ENCODE data around the gene IFITM10. TPM values are rescaled to one million over a fixed set of nuclear protein-coding genes. Genes with fewer than 3 reads are reported as not detected.
"Not testable (repeated sequence)": the region's sequence is repeated elsewhere in the genome, so short reads cannot be mapped to it uniquely, and the experiment has no call there.

Gene IFITM10
- total and polyA plus RNA-seq, 9 donors, result 0.08 to 0.27 (median 0.17) TPM; not detected in 1

- no peaks in the 10 kb centered on the region for H3K9me3 ChIP-seq (replicated peaks; ENCODE audit: control insufficient read depth, low read depth, low read length)
- no peak for DNase-seq
- no peak overlapping the region for H3K4me3 ChIP-seq (ENCODE audit: low read length)
- H3K4me1 ChIP-seq (ENCODE audit: control insufficient read depth, insufficient read depth, low read length), result no peaks in the 10 kb centered on the region
- peaks cover 6% of the 10 kb centered on the region for H3K27me3 ChIP-seq (ENCODE audit: control insufficient read depth, insufficient read depth, low read length)
- H3K27ac ChIP-seq (ENCODE audit: low read length), result no peak overlapping the region
- no peaks in the 10 kb centered on the region for H3K36me3 ChIP-seq (ENCODE audit: control insufficient read depth, insufficient read depth, low read length)
- WGBS (ENCODE audit: insufficient coverage), result 76% methylated on average over 3 of the region's 5 CpGs
Measured at GRCh38 chr11:1770528-1770927, 20.1 kb upstream of the IFITM10 start.

GRCh38 chr11:1770061-1770460, 19.7 kb upstream of the IFITM10 start:
- DNase-seq, result no peak
- H3K4me3 ChIP-seq (ENCODE audit: low read length), result no peak overlapping the region
- peaks cover 6% of the 10 kb centered on the region for H3K27me3 ChIP-seq (ENCODE audit: control insufficient read depth, insufficient read depth, low read length)
- H3K4me1 ChIP-seq (ENCODE audit: control insufficient read depth, insufficient read depth, low read length), result no peaks in the 10 kb centered on the region
- WGBS (ENCODE audit: insufficient coverage), result 94% methylated on average over 7 of the region's 7 CpGs
- no peak overlapping the region for H3K27ac ChIP-seq (ENCODE audit: low read length)
- H3K9me3 ChIP-seq (replicated peaks; ENCODE audit: control insufficient read depth, low read depth, low read length), result no peaks in the 10 kb centered on the region
- no peaks in the 10 kb centered on the region for H3K36me3 ChIP-seq (ENCODE audit: control insufficient read depth, insufficient read depth, low read length)

DNA sequence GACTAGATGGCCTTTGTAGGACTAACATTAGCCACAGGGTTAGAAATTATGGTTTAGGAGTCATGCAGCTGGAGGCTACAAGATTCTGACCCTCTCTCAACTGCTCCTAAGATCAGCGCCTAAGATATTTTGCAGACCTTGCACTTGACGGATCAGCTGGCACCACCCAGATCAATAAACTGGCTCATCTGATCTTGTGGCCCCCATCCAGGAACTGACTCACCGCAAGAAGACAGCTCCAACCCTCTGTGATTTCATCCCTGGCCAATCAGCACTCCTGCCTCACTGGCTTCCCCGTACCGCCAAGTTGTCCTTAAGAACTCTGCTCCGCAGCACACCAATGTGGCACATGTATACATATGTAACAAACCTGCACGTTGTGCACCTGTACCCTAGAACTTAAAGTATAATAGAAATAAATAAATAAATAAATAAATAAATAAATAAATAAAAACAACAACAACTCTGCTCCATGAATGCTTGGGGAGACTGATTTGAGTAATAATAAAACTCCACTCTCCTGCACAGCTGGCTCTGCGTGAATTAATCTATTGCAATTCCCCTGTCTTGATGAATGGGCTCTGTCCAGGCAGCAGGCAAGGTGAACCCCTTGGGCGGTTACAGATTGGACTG, 19.0 kb upstream of the IFITM10 start:
- not testable (repeated sequence) for H3K4me3 ChIP-seq (ENCODE audit: low read length); H3K27ac ChIP-seq (ENCODE audit: low read length); H3K9me3 ChIP-seq (replicated peaks; ENCODE audit: control insufficient read depth, low read depth, low read length); H3K36me3 ChIP-seq (ENCODE audit: control insufficient read depth, insufficient read depth, low read length); DNase-seq; H3K4me1 ChIP-seq (ENCODE audit: control insufficient read depth, insufficient read depth, low read length); H3K27me3 ChIP-seq (ENCODE audit: control insufficient read depth, insufficient read depth, low read length)
- 64% methylated on average over 2 of the region's 9 CpGs for WGBS (ENCODE audit: insufficient coverage)

GRCh38 chr11:1768141-1768469, 17.7 kb upstream of the IFITM10 start:
- Histone ChIP-seq H3K27me3 (ENCODE audit: control insufficient read depth, insufficient read depth, low read length) (peaks cover 6% of the 10 kb centered on the region), H3K4me1 (ENCODE audit: control insufficient read depth, insufficient read depth, low read length) (peaks cover 8% of the 10 kb centered on the region), H3K36me3 (ENCODE audit: control insufficient read depth, insufficient read depth, low read length) (no peaks in the 10 kb centered on the region), H3K27ac (ENCODE audit: low read length) (no peak overlapping the region), H3K4me3 (ENCODE audit: low read length) (no peak overlapping the region), H3K9me3 (replicated peaks; ENCODE audit: control insufficient read depth, low read depth, low read length) (no peaks in the 10 kb centered on the region)
- no peak for DNase-seq
- WGBS (ENCODE audit: insufficient coverage), result 94% methylated on average over 2 of the region's 7 CpGs

DNA sequence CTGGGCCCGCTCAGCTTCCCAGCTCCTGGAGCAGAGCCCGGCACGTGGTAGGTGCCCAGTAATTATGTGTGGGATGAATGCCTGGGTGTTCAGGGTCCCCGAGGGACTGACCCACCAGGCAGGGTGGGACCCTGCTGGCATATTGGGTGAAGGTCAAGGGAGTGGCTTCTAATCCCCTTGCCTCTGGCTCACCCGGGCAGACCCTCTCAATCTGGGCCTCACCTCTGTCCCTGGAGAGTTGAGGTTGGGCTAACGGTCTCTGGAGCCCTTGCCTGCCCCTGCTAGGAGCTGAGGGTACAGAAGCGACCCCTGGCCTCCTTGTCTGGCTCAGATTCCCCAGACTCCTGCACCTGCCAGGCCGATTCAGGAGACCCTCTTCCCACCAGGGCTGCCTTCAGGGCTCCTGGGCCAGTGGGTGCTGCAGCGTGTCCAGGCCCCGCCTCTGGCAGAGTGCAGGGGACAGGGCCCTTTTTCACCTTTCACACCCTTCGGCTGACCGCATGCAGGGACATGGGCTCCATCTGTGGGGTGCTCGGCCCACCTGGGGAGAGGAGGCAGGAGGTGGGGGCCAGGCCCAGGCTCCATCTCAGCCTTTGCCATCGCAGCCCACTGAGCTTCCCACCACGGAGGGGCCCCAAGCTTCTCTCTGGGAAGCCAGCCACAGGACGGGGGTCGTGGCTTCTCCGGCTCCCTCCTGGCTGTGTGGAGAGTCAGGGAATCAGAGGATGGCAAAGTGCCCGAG, 17.2 kb upstream of the IFITM10 start:
- no peak for DNase-seq
- Histone ChIP-seq H3K27ac (ENCODE audit: low read length) (no peak overlapping the region), H3K9me3 (replicated peaks; ENCODE audit: control insufficient read depth, low read depth, low read length) (no peaks in the 10 kb centered on the region), H3K36me3 (ENCODE audit: control insufficient read depth, insufficient read depth, low read length) (no peaks in the 10 kb centered on the region), H3K27me3 (ENCODE audit: control insufficient read depth, insufficient read depth, low read length) (peaks cover 6% of the 10 kb centered on the region), H3K4me1 (ENCODE audit: control insufficient read depth, insufficient read depth, low read length) (peaks cover 14% of the 10 kb centered on the region), H3K4me3 (ENCODE audit: low read length) (no peak overlapping the region)
- 74% methylated on average over 17 of the region's 19 CpGs for WGBS (ENCODE audit: insufficient coverage)

DNA sequence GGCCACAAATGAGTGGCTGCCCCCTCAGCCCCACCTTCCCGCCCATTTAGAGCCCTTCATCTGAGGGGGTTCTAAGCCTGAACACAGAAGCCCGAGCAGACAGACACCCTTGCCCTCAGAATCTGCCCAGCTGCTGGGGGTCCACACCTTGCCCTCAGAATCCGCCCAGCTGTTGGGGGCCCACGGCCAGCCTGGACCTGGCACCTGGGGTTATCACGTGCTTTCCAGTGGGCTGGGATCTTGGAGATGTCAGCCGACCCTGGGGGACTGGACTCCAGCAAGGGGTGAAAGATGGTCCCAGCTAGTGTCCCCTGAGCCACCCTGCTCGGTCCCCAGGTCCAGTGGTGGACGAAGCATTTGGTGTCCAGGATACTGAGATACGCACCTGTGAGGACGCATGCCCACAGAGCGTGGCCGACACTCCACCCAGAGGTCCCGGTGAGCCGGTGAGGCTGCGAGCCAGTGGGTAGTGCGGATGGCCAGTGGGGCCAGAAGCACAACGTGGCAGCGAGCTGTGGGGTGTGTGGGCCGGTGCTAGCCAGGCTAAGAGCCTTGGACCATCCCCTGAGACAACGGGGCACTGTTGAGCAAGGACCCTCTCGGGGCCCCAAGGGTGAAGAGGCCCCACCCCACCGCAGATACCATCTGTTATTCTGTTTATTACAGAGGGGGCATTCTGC, 16.5 kb upstream of the IFITM10 start:
- no peak overlapping the region for H3K4me3 ChIP-seq (ENCODE audit: low read length)
- no peaks in the 10 kb centered on the region for H3K36me3 ChIP-seq (ENCODE audit: control insufficient read depth, insufficient read depth, low read length)
- DNase-seq, result no peak
- H3K9me3 ChIP-seq (replicated peaks; ENCODE audit: control insufficient read depth, low read depth, low read length), result no peaks in the 10 kb centered on the region
- H3K27ac ChIP-seq (ENCODE audit: low read length), result no peak overlapping the region
- H3K4me1 ChIP-seq (ENCODE audit: control insufficient read depth, insufficient read depth, low read length), result peaks cover 20% of the 10 kb centered on the region
- 94% methylated on average over 18 of the region's 22 CpGs for WGBS (ENCODE audit: insufficient coverage)
- H3K27me3 ChIP-seq (ENCODE audit: control insufficient read depth, insufficient read depth, low read length), result peaks cover 4% of the 10 kb centered on the region

- H3K27ac ChIP-seq (ENCODE audit: low read length), result no peak overlapping the region
- WGBS (ENCODE audit: insufficient coverage), result 79% methylated on average over 28 of the region's 28 CpGs
- H3K9me3 ChIP-seq (replicated peaks; ENCODE audit: control insufficient read depth, low read depth, low read length), result no peaks in the 10 kb centered on the region
- H3K27me3 ChIP-seq (ENCODE audit: control insufficient read depth, insufficient read depth, low read length), result no peaks in the 10 kb centered on the region
- H3K4me1 ChIP-seq (ENCODE audit: control insufficient read depth, insufficient read depth, low read length), result peaks cover 20% of the 10 kb centered on the region
- no peak for DNase-seq
- H3K4me3 ChIP-seq (ENCODE audit: low read length), result no peak overlapping the region
- H3K36me3 ChIP-seq (ENCODE audit: control insufficient read depth, insufficient read depth, low read length), result peaks cover 1% of the 10 kb centered on the region
Measured at GRCh38 chr11:1765871-1766718, 15.7 kb upstream of the IFITM10 start.

- H3K9me3 ChIP-seq (replicated peaks; ENCODE audit: control insufficient read depth, low read depth, low read length), result no peaks in the 10 kb centered on the region
- H3K4me1 ChIP-seq (ENCODE audit: control insufficient read depth, insufficient read depth, low read length), result peaks cover 38% of the 10 kb centered on the region
- H3K4me3 ChIP-seq (ENCODE audit: low read length), result peak within 1 kb of the TSS; percentile 60
- H3K27ac ChIP-seq (ENCODE audit: low read length), result peak within 1 kb of the TSS; percentile 59
- peak; percentile 90 for DNase-seq
- no peaks in the 10 kb centered on the region for H3K27me3 ChIP-seq (ENCODE audit: control insufficient read depth, insufficient read depth, low read length)
- H3K36me3 ChIP-seq (ENCODE audit: control insufficient read depth, insufficient read depth, low read length), result peaks cover 13% of the 10 kb centered on the region
- WGBS (ENCODE audit: insufficient coverage), result 2% methylated on average over 85 of the region's 85 CpGs
Measured at GRCh38 chr11:1763796-1764661, 13.6 kb upstream of the IFITM10 start, which contains the start of gene CTSD. Gene CTSD (minus strand): TSS chr11:1763927. CDS start chr11:1763859, 68 bp downstream.

GRCh38 chr11:1763336-1763795, 13.0 kb upstream of the IFITM10 start:
- no peak for DNase-seq
- no peaks in the 10 kb centered on the region for H3K27me3 ChIP-seq (ENCODE audit: control insufficient read depth, insufficient read depth, low read length)
- 0% methylated on average over 25 of the region's 32 CpGs for WGBS (ENCODE audit: insufficient coverage)
- H3K4me3 ChIP-seq (ENCODE audit: low read length), result peak overlapping the region; percentile 60
- peaks cover 38% of the 10 kb centered on the region for H3K4me1 ChIP-seq (ENCODE audit: control insufficient read depth, insufficient read depth, low read length)
- H3K27ac ChIP-seq (ENCODE audit: low read length), result peak overlapping the region; percentile 35
- peaks cover 15% of the 10 kb centered on the region for H3K36me3 ChIP-seq (ENCODE audit: control insufficient read depth, insufficient read depth, low read length)
- no peaks in the 10 kb centered on the region for H3K9me3 ChIP-seq (replicated peaks; ENCODE audit: control insufficient read depth, low read depth, low read length)
